Neuronal stem cell (in vitro differentiated cells): ENCODE data around the gene TCF7L2.

Experiments
- DNase-seq: peaks from one replicate; pipeline ENCODE4 v3.0.0-alpha.2; 2013; ENCODE audit warnings: low spot score
- H2AFZ ChIP-seq: one replicate; pipeline ENCODE4 v1.6.1; 2013; ENCODE audit warnings: mild to moderate bottlenecking, low read length, inconsistent platforms
- H2AK5ac ChIP-seq: 2 replicates; pipeline ENCODE4 v1.6.1; 2013; ENCODE audit warnings: low read depth, mild to moderate bottlenecking, inconsistent platforms, low read length, moderate library complexity, mixed read lengths
- H2BK120ac ChIP-seq: 2 replicates; pipeline ENCODE4 v1.6.1; 2013; ENCODE audit warnings: low read depth, mild to moderate bottlenecking, inconsistent platforms, low read length, moderate library complexity, mixed read lengths
- H2BK12ac ChIP-seq: one replicate; pipeline ENCODE4 v1.6.1; 2013; ENCODE audit warnings: low read length, inconsistent platforms
- H2BK15ac ChIP-seq: 2 replicates; pipeline ENCODE4 v1.6.1; 2013; ENCODE audit warnings: mild to moderate bottlenecking, low read length, inconsistent platforms, mixed read lengths
- H2BK5ac ChIP-seq: one replicate; pipeline ENCODE4 v1.6.1; 2013; ENCODE audit warnings: inconsistent platforms, mild to moderate bottlenecking, low read length, moderate library complexity
- H3K14ac ChIP-seq: one replicate; pipeline ENCODE4 v1.6.1; 2013; ENCODE audit warnings: low read length, inconsistent platforms
- H3K18ac ChIP-seq: 2 replicates; pipeline ENCODE4 v1.6.1; 2013; ENCODE audit warnings: low read length, inconsistent platforms
- H3K23ac ChIP-seq: 2 replicates; pipeline ENCODE4 v1.6.1; 2013; ENCODE audit warnings: low read depth, mild to moderate bottlenecking, mixed read lengths, low read length, inconsistent platforms; ENCODE audit not compliant: poor library complexity
- H3K27ac ChIP-seq: replicated peaks from 3 replicates; pipeline ENCODE4 v1.5.1; 2013; ENCODE audit warnings: low read length, inconsistent platforms
- H3K27me3 ChIP-seq, 3 experiments: 2 replicates each; pipeline ENCODE4 v1.6.1; 2013; ENCODE audit warnings: low read length in 3 of 3, mild to moderate bottlenecking in 2 of 3, inconsistent platforms in 1 of 3, low read depth in 1 of 3, mixed read lengths in 1 of 3, moderate library complexity in 1 of 3; ENCODE audit not compliant: control insufficient read depth in 3 of 3, insufficient read depth in 3 of 3
- H3K36me3 ChIP-seq, 2 donors: replicated peaks in 1 of 2; 2 replicates each; pipeline ENCODE4 v1.6.1; 2013; ENCODE audit warnings: low read length in 2 of 2; ENCODE audit not compliant: control insufficient read depth in 2 of 2, insufficient read depth in 2 of 2
- H3K4ac ChIP-seq: 2 replicates; pipeline ENCODE4 v1.6.1; 2013; ENCODE audit warnings: inconsistent platforms, mild to moderate bottlenecking, low read length, moderate library complexity
- H3K4me1 ChIP-seq, 2 donors: 1 replicate in 1 of 2; 2 replicates in 1 of 2; pipeline ENCODE4 v1.6.1; 2013; ENCODE audit warnings: low read length in 2 of 2, low read depth in 1 of 2; ENCODE audit not compliant: control insufficient read depth in 2 of 2, insufficient read depth in 1 of 2
- H3K4me2 ChIP-seq: one replicate; pipeline ENCODE4 v1.6.1; 2013; ENCODE audit warnings: mild to moderate bottlenecking, low read length, inconsistent platforms; ENCODE audit not compliant: insufficient read depth, poor library complexity, severe bottlenecking
- H3K4me3 ChIP-seq, 2 donors: 2 replicates each; pipeline ENCODE4 v1.5.1; 2013; ENCODE audit warnings: low read length in 2 of 2, mild to moderate bottlenecking in 2 of 2, inconsistent platforms in 1 of 2, moderate library complexity in 1 of 2
- H3K79me1 ChIP-seq: one replicate; pipeline ENCODE4 v1.6.1; 2013; ENCODE audit warnings: low read depth, mild to moderate bottlenecking, inconsistent platforms, low read length, moderate library complexity
- H3K9ac ChIP-seq: one replicate; pipeline ENCODE4 v1.6.1; 2013; ENCODE audit warnings: mild to moderate bottlenecking, low read depth, low read length, inconsistent platforms; ENCODE audit not compliant: poor library complexity
- H3K9me3 ChIP-seq, 2 donors: replicated peaks in 1 of 2; 2 replicates each; pipeline versions ENCODE3 to v1.6.1; 2013; ENCODE audit warnings: low read length in 2 of 2, mild to moderate bottlenecking in 2 of 2, inconsistent platforms in 1 of 2, low read depth in 1 of 2, mixed read lengths in 1 of 2, moderate library complexity in 1 of 2; ENCODE audit not compliant: control insufficient read depth in 2 of 2, insufficient read depth in 1 of 2
- H4K8ac ChIP-seq: one replicate; pipeline ENCODE4 v1.6.1; 2013; ENCODE audit warnings: low read depth, mild to moderate bottlenecking, inconsistent platforms, low read length, moderate library complexity
- H4K91ac ChIP-seq: one replicate; pipeline ENCODE4 v1.6.1; 2013; ENCODE audit warnings: low read length, low read depth, mild to moderate bottlenecking, inconsistent platforms; ENCODE audit not compliant: poor library complexity
- WGBS, 2 donors: extraction: QIAGEN DNeasy Blood & Tissue Kit; methylation state at CpG; one replicate each; pipeline ENCODE4 v1.1.7; 2013; ENCODE audit warnings: missing lambda C conversion rate in 2 of 2, mixed read lengths in 1 of 2; ENCODE audit not compliant: insufficient read length in 2 of 2, insufficient replicate concordance in 1 of 2; ENCODE audit errors: extremely low coverage in 2 of 2; 5-methylcytosine and 5-hydroxymethylcytosine counted together

The TCF7L2 gene

GRCh38 chr10:113131613-113132261 is 181.7 kb downstream of the TCF7L2 start:
- WGBS, 2 donors, result no CpG with 5 or more reads among the region's 10 CpGs
- no peak overlapping the region for H3K9ac ChIP-seq
- no peak overlapping the region for H3K14ac ChIP-seq
- H2BK5ac ChIP-seq, result no peak overlapping the region
- no peak overlapping the region for H2AK5ac ChIP-seq
- peaks cover 2% of the 10 kb centered on the region for H3K79me1 ChIP-seq
- H2AFZ ChIP-seq, result no peak overlapping the region
- no peak overlapping the region for H3K4me2 ChIP-seq
- H3K9me3 ChIP-seq, result no peaks in the 10 kb centered on the region
- DNase-seq, result no peak
- no peak overlapping the region for H3K27ac ChIP-seq
- H3K36me3 ChIP-seq, result no peaks in the 10 kb centered on the region
- H2BK12ac ChIP-seq, result no peak overlapping the region
- peaks cover 60 to 71% of the 10 kb centered on the region in 2 donors for H3K4me1 ChIP-seq
- no peak overlapping the region for H4K8ac ChIP-seq
- H3K23ac ChIP-seq, result no peak overlapping the region
- H3K4ac ChIP-seq, result no peak overlapping the region
- no peaks in the 10 kb centered on the region for H3K27me3 ChIP-seq
- no peak overlapping the region for H3K4me3 ChIP-seq
- no peak overlapping the region for H2BK120ac ChIP-seq
- H2BK15ac ChIP-seq, result no peak overlapping the region
- no peak overlapping the region for H3K18ac ChIP-seq
- H4K91ac ChIP-seq, result no peak overlapping the region

GRCh38 chr10:113132591-113133121 is 182.6 kb downstream of the TCF7L2 start:
- no peaks in the 10 kb centered on the region for H3K9me3 ChIP-seq
- no peak overlapping the region for H3K4me3 ChIP-seq
- WGBS, 2 donors, result no CpG with 5 or more reads among the region's 11 CpGs
- no peak overlapping the region for H3K23ac ChIP-seq
- no peak overlapping the region for H4K8ac ChIP-seq
- H2AFZ ChIP-seq, result no peak overlapping the region
- H3K14ac ChIP-seq, result no peak overlapping the region
- H2BK5ac ChIP-seq, result no peak overlapping the region
- H3K4ac ChIP-seq, result no peak overlapping the region
- H3K79me1 ChIP-seq, result peaks cover 2% of the 10 kb centered on the region
- H3K18ac ChIP-seq, result no peak overlapping the region
- peak; percentile 45 for DNase-seq
- H3K9ac ChIP-seq, result no peak overlapping the region
- no peak overlapping the region for H2AK5ac ChIP-seq
- no peak overlapping the region for H2BK12ac ChIP-seq
- no peak overlapping the region for H2BK120ac ChIP-seq
- H3K4me1 ChIP-seq, result peaks cover 60 to 66% of the 10 kb centered on the region in 2 donors
- no peaks in the 10 kb centered on the region for H3K27me3 ChIP-seq
- no peak overlapping the region for H4K91ac ChIP-seq
- H2BK15ac ChIP-seq, result no peak overlapping the region
- no peak overlapping the region for H3K4me2 ChIP-seq
- no peaks in the 10 kb centered on the region for H3K36me3 ChIP-seq
- H3K27ac ChIP-seq, result no peak overlapping the region

- no peak overlapping the region for H2BK5ac ChIP-seq
- H4K8ac ChIP-seq, result no peak overlapping the region
- peaks cover 2% of the 10 kb centered on the region for H3K79me1 ChIP-seq
- DNase-seq, result no peak
- no peak overlapping the region for H3K18ac ChIP-seq
- H3K27me3 ChIP-seq, result no peaks in the 10 kb centered on the region
- no peak overlapping the region for H4K91ac ChIP-seq
- H2BK120ac ChIP-seq, result no peak overlapping the region
- H3K4me1 ChIP-seq, result peaks cover 57% of the 10 kb centered on the region in 2 donors
- WGBS, 2 donors, result no CpG with 5 or more reads among the region's 10 CpGs
- no peak overlapping the region for H2AFZ ChIP-seq
- no peak overlapping the region for H2BK15ac ChIP-seq
- H3K9ac ChIP-seq, result no peak overlapping the region
- H2BK12ac ChIP-seq, result no peak overlapping the region
- H3K9me3 ChIP-seq, result no peaks in the 10 kb centered on the region
- no peaks in the 10 kb centered on the region for H3K36me3 ChIP-seq
- no peak overlapping the region for H3K4ac ChIP-seq
- H3K4me3 ChIP-seq, result no peak overlapping the region
- no peak overlapping the region for H3K14ac ChIP-seq
- H3K4me2 ChIP-seq, result no peak overlapping the region
- H2AK5ac ChIP-seq, result no peak overlapping the region
- H3K27ac ChIP-seq, result peak overlapping the region; percentile 23
- H3K23ac ChIP-seq, result no peak overlapping the region
These were observed 183.6 kb downstream of the TCF7L2 start for GRCh38 chr10:113133497-113134115.

GRCh38 chr10:113135025-113135424 is 185.0 kb downstream of the TCF7L2 start:
- Histone ChIP-seq H3K9me3 (no peaks in the 10 kb centered on the region), H2BK5ac (no peak overlapping the region), H3K14ac (no peak overlapping the region), H3K79me1 (peaks cover 2% of the 10 kb centered on the region), H3K27me3 (no peaks in the 10 kb centered on the region), H3K9ac (no peak overlapping the region), H2BK15ac (no peak overlapping the region), H4K8ac (no peak overlapping the region), H3K4me3 (no peak overlapping the region), H3K18ac (no peak overlapping the region), H3K27ac (peak overlapping the region; percentile 46), H2BK120ac (no peak overlapping the region), H4K91ac (no peak overlapping the region), H2AK5ac (no peak overlapping the region), H3K4ac (no peak overlapping the region), H2BK12ac (no peak overlapping the region), H3K36me3 (no peaks in the 10 kb centered on the region), H3K4me2 (peak overlapping the region; percentile 23), H3K4me1 (peaks cover 47 to 53% of the 10 kb centered on the region in 2 donors), H3K23ac (no peak overlapping the region), H2AFZ (no peak overlapping the region)
- DNase-seq, result peak; percentile 69
- whole genome bisulfite sequencing, 2 donors, result no CpG with 5 or more reads among the region's 9 CpGs
